ENCODE data around the gene DNAJC5.

Gene DNAJC5

GRCh38 chr20:63889241-63890200, 5.4 kb upstream of the DNAJC5 start:
- H3K4me3 Mint-ChIP-seq = no peak overlapping the region
- no peaks in the 10 kb centered on the region for H3K9me3 Mint-ChIP-seq
- H3K27me3 Mint-ChIP-seq = no peaks in the 10 kb centered on the region
- H3K27ac Mint-ChIP-seq = no peak overlapping the region
- peaks cover 32% of the 10 kb centered on the region for H3K36me3 Mint-ChIP-seq (ENCODE audit: low read depth)
- peaks cover 7% of the 10 kb centered on the region for H3K4me1 Mint-ChIP-seq (ENCODE audit: low read depth)

GRCh38 chr20:63890201-63890576, 4.7 kb upstream of the DNAJC5 start:
- H3K27me3 Mint-ChIP-seq = no peaks in the 10 kb centered on the region
- no peak overlapping the region for H3K27ac Mint-ChIP-seq
- no peak overlapping the region for H3K4me3 Mint-ChIP-seq
- no peaks in the 10 kb centered on the region for H3K9me3 Mint-ChIP-seq
- H3K36me3 Mint-ChIP-seq (ENCODE audit: low read depth) = peaks cover 25% of the 10 kb centered on the region
- H3K4me1 Mint-ChIP-seq (ENCODE audit: low read depth) = peaks cover 8% of the 10 kb centered on the region

GRCh38 chr20:63890616-63891015, 4.3 kb upstream of the DNAJC5 start:
- Mint-ChIP-seq H3K4me3 (no peak overlapping the region), H3K27me3 (no peaks in the 10 kb centered on the region), H3K27ac (no peak overlapping the region), H3K36me3 (ENCODE audit: low read depth) (peaks cover 24% of the 10 kb centered on the region), H3K9me3 (no peaks in the 10 kb centered on the region), H3K4me1 (ENCODE audit: low read depth) (peaks cover 8% of the 10 kb centered on the region)

GRCh38 chr20:63891061-63892002, 3.6 kb upstream of the DNAJC5 start:
- Mint-ChIP-seq H3K27me3 (no peaks in the 10 kb centered on the region), H3K4me1 (ENCODE audit: low read depth) (peaks cover 16% of the 10 kb centered on the region), H3K4me3 (no peak overlapping the region), H3K36me3 (ENCODE audit: low read depth) (peaks cover 29% of the 10 kb centered on the region), H3K27ac (no peak overlapping the region), H3K9me3 (no peaks in the 10 kb centered on the region)

- Mint-ChIP-seq H3K4me3 (no peak overlapping the region), H3K27ac (no peak overlapping the region), H3K9me3 (no peaks in the 10 kb centered on the region), H3K4me1 (ENCODE audit: low read depth) (peaks cover 24% of the 10 kb centered on the region), H3K27me3 (no peaks in the 10 kb centered on the region), H3K36me3 (ENCODE audit: low read depth) (peaks cover 29% of the 10 kb centered on the region)
Measured at GRCh38 chr20:63892402-63892801, 2.5 kb upstream of the DNAJC5 start.

- Mint-ChIP-seq H3K4me3 (peak overlapping the region; percentile 82), H3K36me3 (ENCODE audit: low read depth) (peaks cover 37% of the 10 kb centered on the region), H3K4me1 (ENCODE audit: low read depth) (peaks cover 38% of the 10 kb centered on the region), H3K9me3 (no peaks in the 10 kb centered on the region), H3K27me3 (no peaks in the 10 kb centered on the region), H3K27ac (peak overlapping the region; percentile 73)
Measured at GRCh38 chr20:63893999-63894357, 948 bp upstream of the DNAJC5 start.

GRCh38 chr20:63895202-63895951, 451 bp downstream of the DNAJC5 start:
- Mint-ChIP-seq H3K36me3 (ENCODE audit: low read depth) (peaks cover 28% of the 10 kb centered on the region), H3K27me3 (no peaks in the 10 kb centered on the region), H3K4me1 (ENCODE audit: low read depth) (peaks cover 48% of the 10 kb centered on the region), H3K9me3 (no peaks in the 10 kb centered on the region), H3K4me3 (peak overlapping the region; percentile 92), H3K27ac (peak overlapping the region; percentile 91)

GRCh38 chr20:63895952-63896263, 982 bp downstream of the DNAJC5 start:
- no peaks in the 10 kb centered on the region for H3K9me3 Mint-ChIP-seq
- peaks cover 33% of the 10 kb centered on the region for H3K36me3 Mint-ChIP-seq (ENCODE audit: low read depth)
- peak overlapping the region; percentile 91 for H3K27ac Mint-ChIP-seq
- H3K4me1 Mint-ChIP-seq (ENCODE audit: low read depth) = peaks cover 54% of the 10 kb centered on the region
- no peaks in the 10 kb centered on the region for H3K27me3 Mint-ChIP-seq
- peak overlapping the region; percentile 92 for H3K4me3 Mint-ChIP-seq

- Mint-ChIP-seq H3K4me3 (peak overlapping the region; percentile 92), H3K9me3 (no peaks in the 10 kb centered on the region), H3K27me3 (no peaks in the 10 kb centered on the region), H3K36me3 (ENCODE audit: low read depth) (peaks cover 36% of the 10 kb centered on the region), H3K27ac (peak overlapping the region; percentile 91), H3K4me1 (ENCODE audit: low read depth) (peaks cover 59% of the 10 kb centered on the region)
Measured at GRCh38 chr20:63896264-63897105, 1.6 kb downstream of the DNAJC5 start.

GRCh38 chr20:63897978-63898561, 3.1 kb downstream of the DNAJC5 start:
- no peak overlapping the region for H3K4me3 Mint-ChIP-seq
- H3K27me3 Mint-ChIP-seq = no peaks in the 10 kb centered on the region
- no peaks in the 10 kb centered on the region for H3K9me3 Mint-ChIP-seq
- H3K4me1 Mint-ChIP-seq (ENCODE audit: low read depth) = peaks cover 71% of the 10 kb centered on the region
- peaks cover 40% of the 10 kb centered on the region for H3K36me3 Mint-ChIP-seq (ENCODE audit: low read depth)
- H3K27ac Mint-ChIP-seq = peak overlapping the region; percentile 24

GRCh38 chr20:63898882-63899558, 4.1 kb downstream of the DNAJC5 start:
- Mint-ChIP-seq H3K9me3 (no peaks in the 10 kb centered on the region), H3K27ac (no peak overlapping the region), H3K4me1 (ENCODE audit: low read depth) (peaks cover 72% of the 10 kb centered on the region), H3K4me3 (no peak overlapping the region), H3K36me3 (ENCODE audit: low read depth) (peaks cover 40% of the 10 kb centered on the region), H3K27me3 (no peaks in the 10 kb centered on the region)

GRCh38 chr20:63900413-63900812, 5.5 kb downstream of the DNAJC5 start:
- no peak overlapping the region for H3K27ac Mint-ChIP-seq
- no peaks in the 10 kb centered on the region for H3K27me3 Mint-ChIP-seq
- H3K4me3 Mint-ChIP-seq = no peak overlapping the region
- H3K4me1 Mint-ChIP-seq (ENCODE audit: low read depth) = peaks cover 71% of the 10 kb centered on the region
- H3K36me3 Mint-ChIP-seq (ENCODE audit: low read depth) = peaks cover 40% of the 10 kb centered on the region
- H3K9me3 Mint-ChIP-seq = no peaks in the 10 kb centered on the region

- Mint-ChIP-seq H3K27ac (no peak overlapping the region), H3K4me3 (no peak overlapping the region), H3K9me3 (no peaks in the 10 kb centered on the region), H3K27me3 (no peaks in the 10 kb centered on the region), H3K4me1 (ENCODE audit: low read depth) (peaks cover 49% of the 10 kb centered on the region), H3K36me3 (ENCODE audit: low read depth) (peaks cover 17% of the 10 kb centered on the region)
Measured at GRCh38 chr20:63903796-63904561, 9.1 kb downstream of the DNAJC5 start.
